ENCODE data around the gene DNAJC25. TPM values are rescaled to one million over a fixed set of nuclear protein-coding genes. Genes with fewer than 3 reads are reported as not detected.

DNAJC25 gene
- total RNA-seq, 2 donors from 2014 or later: 9.5 to 10.2 TPM

- ATAC-seq (ENCODE audit: insufficient number of reproducible peaks, low FRiP score, low read depth): no peak
- Histone ChIP-seq H3K4me1 (ENCODE audit: control insufficient read depth in 1 of 2, low read depth in 2 of 2) (peaks cover 4 to 16% of the 10 kb centered on the region in 2 donors), H3K9me3 (no peaks in the 10 kb centered on the region), H3K27me3 (replicated peaks; ENCODE audit: insufficient read depth) (no peaks in the 10 kb centered on the region), H3K36me3 (no peaks in the 10 kb centered on the region), H3K4me3 (no peak overlapping the region), H3K27ac (no peak overlapping the region)
- TF ChIP-seq, protein P1, sequence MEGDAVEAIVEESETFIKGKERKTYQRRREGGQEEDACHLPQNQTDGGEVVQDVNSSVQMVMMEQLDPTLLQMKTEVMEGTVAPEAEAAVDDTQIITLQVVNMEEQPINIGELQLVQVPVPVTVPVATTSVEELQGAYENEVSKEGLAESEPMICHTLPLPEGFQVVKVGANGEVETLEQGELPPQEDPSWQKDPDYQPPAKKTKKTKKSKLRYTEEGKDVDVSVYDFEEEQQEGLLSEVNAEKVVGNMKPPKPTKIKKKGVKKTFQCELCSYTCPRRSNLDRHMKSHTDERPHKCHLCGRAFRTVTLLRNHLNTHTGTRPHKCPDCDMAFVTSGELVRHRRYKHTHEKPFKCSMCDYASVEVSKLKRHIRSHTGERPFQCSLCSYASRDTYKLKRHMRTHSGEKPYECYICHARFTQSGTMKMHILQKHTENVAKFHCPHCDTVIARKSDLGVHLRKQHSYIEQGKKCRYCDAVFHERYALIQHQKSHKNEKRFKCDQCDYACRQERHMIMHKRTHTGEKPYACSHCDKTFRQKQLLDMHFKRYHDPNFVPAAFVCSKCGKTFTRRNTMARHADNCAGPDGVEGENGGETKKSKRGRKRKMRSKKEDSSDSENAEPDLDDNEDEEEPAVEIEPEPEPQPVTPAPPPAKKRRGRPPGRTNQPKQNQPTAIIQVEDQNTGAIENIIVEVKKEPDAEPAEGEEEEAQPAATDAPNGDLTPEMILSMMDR (IDR thresholded peaks at IDR 0.05): no peak
- DNase-seq (ENCODE audit: low spot score): no peak
Observed at GRCh38 chr9:111659691-111660090, 28.6 kb downstream of the DNAJC25 start.

GRCh38 chr9:111661150-111661801 lies 30.1 kb downstream of the DNAJC25 start, which contains the start of gene GNG10:
Gene GNG10, plus strand, starts transcription at chr9:111661605. Its CDS starts 30 bp downstream, at chr9:111661635.
- Histone ChIP-seq H3K27me3 (replicated peaks; ENCODE audit: insufficient read depth) (no peaks in the 10 kb centered on the region), H3K27ac (peak within 1 kb of the TSS; percentile 6 to 31), H3K4me3 (peak within 1 kb of the TSS; percentile 93), H3K36me3 (no peaks in the 10 kb centered on the region), H3K9me3 (no peaks in the 10 kb centered on the region), H3K4me1 (ENCODE audit: control insufficient read depth in 1 of 2, low read depth in 2 of 2) (peaks cover 4 to 16% of the 10 kb centered on the region in 2 donors)
- ATAC-seq (ENCODE audit: insufficient number of reproducible peaks, low FRiP score, low read depth) (peak; percentile 67), DNase-seq (ENCODE audit: low spot score) (peak; percentile 4)
- TF ChIP-seq, protein P1 (IDR thresholded peaks at IDR 0.05): no peak

DNA sequence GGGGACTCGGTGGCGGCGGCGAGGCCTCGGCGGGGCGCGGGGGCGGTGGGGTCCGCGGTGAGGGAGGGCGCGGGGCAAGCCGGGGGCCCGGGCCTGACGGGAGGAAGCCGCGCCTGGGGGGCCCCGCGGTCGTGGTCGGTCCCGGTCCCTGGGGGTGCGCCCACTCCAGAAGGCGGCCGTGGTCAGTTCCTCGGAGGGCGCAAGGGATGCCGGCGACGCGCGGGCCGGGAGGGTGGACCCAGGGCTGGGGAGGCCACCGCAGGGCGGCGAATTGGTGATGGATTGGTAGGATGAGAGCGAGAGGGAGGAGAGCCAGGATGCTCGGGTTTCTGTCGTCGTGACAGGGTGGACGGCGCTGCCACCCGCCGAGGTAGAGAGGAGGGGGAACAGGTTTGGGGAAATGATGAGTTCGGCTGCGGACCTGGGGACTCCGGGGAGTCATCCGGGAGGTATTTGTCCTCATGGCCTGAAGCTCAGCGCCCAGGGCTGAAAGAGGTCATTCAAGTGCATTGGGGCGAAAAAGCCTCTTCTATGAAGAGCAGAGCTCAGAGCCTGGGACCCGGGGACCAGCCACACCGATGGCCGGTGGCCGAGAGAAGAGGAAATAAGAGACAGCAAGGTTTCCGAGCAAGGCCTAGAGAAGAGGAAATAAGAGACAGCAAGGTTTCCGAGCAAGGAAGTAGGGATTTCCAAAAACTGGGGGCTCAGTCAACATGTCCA lies 30.8 kb downstream of the DNAJC25 start:
- H3K36me3 ChIP-seq: no peaks in the 10 kb centered on the region
- peaks cover 4 to 16% of the 10 kb centered on the region in 2 donors for H3K4me1 ChIP-seq (ENCODE audit: control insufficient read depth in 1 of 2, low read depth in 2 of 2)
- peak overlapping the region; percentile 93 for H3K4me3 ChIP-seq
- no peaks in the 10 kb centered on the region for H3K9me3 ChIP-seq
- H3K27me3 ChIP-seq (replicated peaks; ENCODE audit: insufficient read depth): no peaks in the 10 kb centered on the region
- ATAC-seq (ENCODE audit: insufficient number of reproducible peaks, low FRiP score, low read depth) (peak; percentile 21), DNase-seq (ENCODE audit: low spot score) (peak; percentile 5)
- H3K27ac ChIP-seq: peak overlapping the region; percentile 6 to 31
- TF ChIP-seq, protein P1 (IDR thresholded peaks at IDR 0.05): no peak

DNA sequence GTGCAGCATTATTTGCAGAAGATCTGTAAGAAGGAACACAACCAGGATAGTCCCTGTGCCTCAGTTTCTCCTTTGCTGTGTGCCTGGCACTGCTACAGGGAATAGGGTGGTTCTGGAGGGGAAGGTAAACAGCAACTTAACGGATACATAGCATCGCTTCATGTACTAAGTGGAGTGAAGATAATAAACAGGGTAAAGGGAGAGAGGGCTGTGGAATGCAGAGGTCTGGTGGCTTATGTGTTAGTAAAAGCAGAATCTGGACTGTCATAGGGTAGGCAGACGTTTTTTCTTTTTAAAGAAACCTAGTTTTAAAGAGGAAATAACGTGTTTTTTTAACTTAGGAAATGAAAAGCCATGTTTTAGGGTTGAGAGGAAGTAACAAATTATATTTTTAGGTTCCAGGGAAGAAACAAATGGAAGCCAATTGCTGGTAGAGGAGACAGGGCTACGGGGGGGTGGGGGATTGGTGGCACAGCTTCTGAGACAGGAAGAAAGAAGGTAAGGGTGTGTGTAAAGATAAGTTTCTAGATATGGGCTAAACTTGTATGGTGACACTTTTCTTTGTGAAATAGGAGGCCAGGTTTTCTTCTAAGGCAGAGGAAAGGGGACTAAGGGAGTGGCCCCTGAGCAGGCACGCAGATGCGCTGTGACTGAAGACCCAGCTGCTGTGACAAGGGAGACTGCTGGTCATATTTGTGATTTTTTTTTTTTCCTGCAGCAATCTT lies 31.6 kb downstream of the DNAJC25 start:
- no peaks in the 10 kb centered on the region for H3K36me3 ChIP-seq
- DNase-seq (ENCODE audit: low spot score): no peak
- TF ChIP-seq, protein P1 (IDR thresholded peaks at IDR 0.05): no peak
- peak overlapping the region in 1 of 2 donors; percentile 31 for H3K27ac ChIP-seq
- H3K4me1 ChIP-seq (ENCODE audit: control insufficient read depth in 1 of 2, low read depth in 2 of 2): peaks cover 4 to 16% of the 10 kb centered on the region in 2 donors
- no peaks in the 10 kb centered on the region for H3K27me3 ChIP-seq (replicated peaks; ENCODE audit: insufficient read depth)
- ATAC-seq (ENCODE audit: insufficient number of reproducible peaks, low FRiP score, low read depth): no peak
- H3K9me3 ChIP-seq: no peaks in the 10 kb centered on the region
- peak overlapping the region; percentile 93 for H3K4me3 ChIP-seq
